Suppressor macrophage treated with lipopolysaccharide for 4 hours (primary cell): ENCODE results near the gene S100Z.
"Not testable (repeated sequence)": the region's sequence is repeated elsewhere in the genome, so short reads cannot be mapped to it uniquely, and the experiment has no call there.

Source experiments
- DNase-seq: peaks from one replicate; pipeline ENCODE4 v3.0.0-alpha.2; 2020

Gene S100Z

GRCh38 chr5:76849419-76850291, at the start of gene S100Z:
Gene S100Z (plus strand): TSS chr5:76850014. CDS start chr5:76875360, 25,346 bp downstream.
- DNase-seq: peak; percentile 16

GRCh38 chr5:76800579-76800978, 49.2 kb upstream of the S100Z start:
- DNase-seq: no peak

GRCh38 chr5:76801159-76801802, 48.5 kb upstream of the S100Z start:
- DNase-seq: no peak

GRCh38 chr5:76801803-76802195, 48.0 kb upstream of the S100Z start:
- DNase-seq: no peak

- DNase-seq: no peak
These were observed 45.5 kb upstream of the S100Z start for GRCh38 chr5:76804266-76804665.

- DNase-seq: peak; percentile 88
These were observed 43.9 kb upstream of the S100Z start for GRCh38 chr5:76805821-76806505.

- peak; percentile 32 for DNase-seq
These were observed 42.5 kb upstream of the S100Z start for GRCh38 chr5:76807296-76807695.

GRCh38 chr5:76808141-76808691, 41.6 kb upstream of the S100Z start:
- DNase-seq: no peak

- no peak for DNase-seq
These were observed 40.7 kb upstream of the S100Z start for GRCh38 chr5:76809141-76809540.

- DNase-seq: no peak
These were observed 39.6 kb upstream of the S100Z start for GRCh38 chr5:76810236-76810635.

GRCh38 chr5:76811214-76811613, 38.6 kb upstream of the S100Z start:
- no peak for DNase-seq

GRCh38 chr5:76812209-76812608, 37.6 kb upstream of the S100Z start:
- DNase-seq: not testable (repeated sequence)

- DNase-seq: no peak
These were observed 35.7 kb upstream of the S100Z start for GRCh38 chr5:76813982-76814562.

- DNase-seq: no peak
These were observed 33.5 kb upstream of the S100Z start for GRCh38 chr5:76816110-76816831.

- peak; percentile 44 for DNase-seq
These were observed 30.7 kb upstream of the S100Z start, which contains the start of gene F2RL1 for GRCh38 chr5:76818844-76819831. Gene F2RL1 (plus strand): TSS chr5:76819030. CDS start chr5:76819183, 153 bp downstream.

GRCh38 chr5:76819851-76820525, 29.8 kb upstream of the S100Z start:
- no peak for DNase-seq

GRCh38 chr5:76820526-76820890, 29.3 kb upstream of the S100Z start:
- DNase-seq: no peak

GRCh38 chr5:76821136-76821535, 28.7 kb upstream of the S100Z start:
- DNase-seq: no peak

- DNase-seq: not testable (repeated sequence)
These were observed 27.6 kb upstream of the S100Z start for GRCh38 chr5:76822105-76822731.

- DNase-seq: not testable (repeated sequence)
These were observed 23.4 kb upstream of the S100Z start for GRCh38 chr5:76826416-76826815.
